ENCODE data around the gene TTLL11.
"Not testable (repeated sequence)": the region's sequence is repeated elsewhere in the genome, so short reads cannot be mapped to it uniquely, and the experiment has no call there.

TTLL11 gene

DNA sequence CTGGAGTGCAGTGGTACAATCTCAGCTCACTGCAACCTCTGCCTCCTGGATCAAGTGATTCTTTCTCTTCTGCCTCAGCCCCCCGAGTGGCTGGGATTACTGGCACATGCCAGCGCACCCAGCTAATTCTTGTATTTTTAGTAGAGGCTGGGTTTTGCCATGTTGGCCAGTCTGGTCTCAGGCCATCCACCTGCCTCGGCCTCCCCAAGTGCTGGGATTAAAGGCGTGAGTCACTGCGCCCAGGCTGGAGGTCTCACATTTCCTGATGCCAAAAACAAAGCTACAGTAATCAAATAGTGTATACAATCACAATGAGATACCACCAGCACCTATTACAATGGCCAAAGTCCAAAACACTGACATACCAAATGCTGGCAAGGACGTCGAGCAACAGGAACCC is 51.1 kb downstream of the TTLL11 start:
- DNase-seq: no peak

DNA sequence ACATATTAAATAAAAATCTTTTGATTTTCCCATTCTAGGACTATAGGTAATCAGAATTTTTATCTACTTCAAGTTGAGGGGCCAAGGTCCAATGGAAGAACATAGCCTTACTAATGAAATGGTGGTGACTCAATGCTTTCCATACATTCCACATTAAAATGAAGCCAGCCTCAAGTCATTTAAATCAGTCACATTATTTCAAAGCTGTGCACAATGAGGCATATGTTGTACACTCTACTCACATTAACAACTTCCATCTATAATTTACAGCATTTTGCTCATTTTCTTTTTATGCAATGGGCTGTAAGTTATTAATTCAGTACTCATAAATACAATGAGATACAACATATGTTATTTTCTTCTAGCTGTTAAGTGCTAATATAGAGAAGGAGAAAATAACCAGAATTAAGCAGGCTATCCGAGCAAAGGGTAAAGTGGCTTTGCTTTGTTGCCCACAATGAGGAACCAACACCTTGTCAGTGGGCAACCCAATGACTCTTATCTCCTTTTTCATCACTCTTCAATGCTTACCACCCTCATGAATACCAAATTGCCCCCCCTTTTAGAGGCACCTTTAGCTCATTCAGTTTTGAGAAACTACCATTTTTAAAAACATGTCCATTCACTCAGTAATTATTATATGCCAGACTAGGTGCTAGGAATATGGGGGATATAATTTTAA is 52.4 kb downstream of the TTLL11 start:
- no peak for DNase-seq

DNA sequence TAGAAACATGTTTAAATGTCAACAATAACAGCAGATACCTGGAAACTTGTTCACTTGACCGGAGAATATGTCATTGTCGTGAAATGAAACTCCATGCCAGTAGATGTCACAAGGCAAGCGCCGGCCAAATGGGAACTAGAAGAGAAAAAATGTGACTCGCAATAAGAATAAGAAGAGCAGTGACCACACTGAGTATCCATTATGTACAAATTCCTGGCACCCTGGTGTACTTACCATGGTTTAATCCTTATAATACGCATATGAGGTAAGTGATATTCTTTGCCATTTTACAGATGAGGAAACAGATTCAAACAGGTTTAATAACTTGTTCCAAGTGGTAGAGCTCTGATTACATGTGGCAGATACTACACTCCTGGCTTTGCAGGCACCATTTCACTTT is 53.9 kb downstream of the TTLL11 start:
- DNase-seq: no peak

DNA sequence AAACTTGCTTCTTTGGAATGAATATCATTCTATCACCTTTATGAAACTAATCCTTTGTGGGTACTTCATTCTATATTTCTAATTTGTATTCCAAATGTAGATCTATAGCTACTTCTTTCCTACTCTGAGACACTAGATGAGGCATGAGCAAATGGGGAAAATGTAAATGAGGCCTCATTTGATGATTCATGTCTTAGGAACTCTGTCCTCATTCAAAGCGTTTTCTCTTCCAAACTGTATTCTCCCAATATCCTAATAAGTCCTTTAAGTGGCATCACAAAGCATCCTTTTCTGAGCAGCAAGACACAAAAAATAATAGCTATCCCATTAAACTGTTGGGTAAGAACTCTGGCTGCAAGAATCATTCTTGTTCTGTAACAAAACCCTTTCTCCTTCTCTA is 56.1 kb downstream of the TTLL11 start:
- DNase-seq: no peak

DNA sequence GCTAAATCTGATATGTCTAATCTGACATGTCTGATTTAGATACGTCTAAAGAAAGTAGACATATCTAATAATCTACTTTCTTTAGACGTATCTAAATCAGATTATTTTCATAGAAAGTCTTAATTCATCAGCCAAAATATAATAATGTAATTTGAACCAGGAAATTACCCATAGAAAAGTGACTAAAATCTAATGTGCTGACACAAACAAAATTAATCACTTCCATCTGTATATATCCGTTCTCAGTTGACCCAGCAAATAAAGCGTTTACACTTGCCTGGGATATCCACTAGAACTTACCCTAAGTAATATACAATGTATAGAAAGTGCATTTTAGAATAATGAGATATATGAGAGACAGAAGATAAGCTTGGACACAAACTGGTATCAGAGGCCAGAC is 56.7 kb downstream of the TTLL11 start:
- no peak for DNase-seq

DNA sequence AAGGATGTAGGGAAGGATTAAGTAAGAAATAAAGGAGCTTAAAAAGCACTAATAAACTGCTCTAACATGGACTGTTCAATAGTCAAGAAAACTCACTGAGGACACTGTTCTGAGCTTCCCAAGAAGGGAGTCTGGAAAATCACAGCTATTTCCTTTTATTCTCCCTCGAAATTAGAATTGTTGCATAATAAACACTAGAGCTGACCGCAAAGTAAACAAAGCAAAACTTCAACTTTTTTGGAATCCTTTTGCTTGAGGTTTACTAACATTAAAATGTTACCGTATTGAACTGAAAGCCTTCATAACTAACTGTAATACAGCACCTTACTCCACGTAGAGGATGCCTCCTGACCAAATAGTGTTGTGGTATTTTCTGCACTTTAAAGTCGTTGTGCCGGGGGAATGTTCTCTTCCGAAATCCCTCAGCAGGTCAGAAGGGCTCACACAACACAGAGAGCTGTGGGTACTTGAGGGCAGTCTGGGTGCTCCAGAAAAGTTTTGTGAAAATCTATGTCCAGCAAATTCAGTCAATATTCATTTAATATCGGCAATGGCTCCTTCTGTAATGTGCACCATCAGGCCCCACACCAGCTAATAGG is 59.2 kb downstream of the TTLL11 start:
- no peak for DNase-seq

DNA sequence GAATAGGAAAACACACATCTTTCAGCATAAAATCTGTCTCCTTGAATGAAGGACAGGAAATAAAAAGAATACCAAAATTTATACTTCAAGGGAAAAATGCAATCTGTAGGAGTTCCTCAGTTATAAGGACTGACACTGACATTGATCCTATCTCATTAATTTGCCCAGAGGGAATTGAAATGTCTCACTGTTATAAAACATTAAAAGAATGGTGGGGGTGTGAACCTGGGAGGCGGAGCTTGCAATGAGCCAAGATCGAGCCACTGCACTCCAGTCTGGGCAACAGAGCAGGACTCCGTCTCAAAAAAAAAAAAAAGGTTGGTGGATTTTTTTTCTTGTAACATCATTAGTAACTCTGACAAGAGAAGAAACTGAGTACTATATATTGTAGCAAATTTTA is 60.8 kb downstream of the TTLL11 start:
- no peak for DNase-seq

DNA sequence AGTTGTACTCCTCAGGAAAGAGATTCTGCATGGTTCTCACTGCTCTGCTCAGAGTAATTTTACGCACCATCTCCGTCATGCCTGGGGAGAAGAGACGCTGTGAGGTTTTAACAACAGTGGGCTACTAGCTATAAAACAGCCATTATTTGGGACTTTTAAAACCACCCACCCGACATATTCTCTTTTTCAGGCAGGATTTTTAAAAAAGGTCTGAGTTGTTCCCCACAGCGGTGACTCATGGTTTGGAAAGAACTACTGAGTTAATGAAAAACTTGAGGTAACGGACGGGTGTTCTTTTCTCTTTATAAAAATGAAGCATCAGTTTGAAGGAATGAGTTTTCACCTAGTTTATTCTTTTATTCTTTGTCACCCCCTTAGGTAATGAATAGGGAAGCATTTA is 61.3 kb downstream of the TTLL11 start:
- DNase-seq: no peak

DNA sequence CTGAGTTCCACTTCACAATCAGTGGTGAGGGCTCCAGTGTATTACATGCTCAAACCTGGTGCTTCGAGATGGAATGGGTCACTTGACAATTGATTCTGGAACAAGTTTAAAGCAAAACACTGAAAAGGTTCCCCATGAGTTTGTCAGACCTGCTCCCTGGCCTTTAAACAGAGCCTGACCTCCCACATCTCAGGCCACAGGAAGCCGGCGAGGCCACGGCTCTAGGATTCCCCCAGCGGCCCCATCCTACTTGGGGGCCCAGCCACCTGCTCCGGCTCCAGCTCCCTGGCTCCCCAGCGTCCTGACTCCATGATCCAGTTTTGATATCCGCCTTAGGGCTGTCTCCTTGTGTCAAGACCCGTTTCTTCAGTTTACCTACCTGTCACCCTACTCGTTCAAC is 62.0 kb downstream of the TTLL11 start:
- DNase-seq: no peak

DNA sequence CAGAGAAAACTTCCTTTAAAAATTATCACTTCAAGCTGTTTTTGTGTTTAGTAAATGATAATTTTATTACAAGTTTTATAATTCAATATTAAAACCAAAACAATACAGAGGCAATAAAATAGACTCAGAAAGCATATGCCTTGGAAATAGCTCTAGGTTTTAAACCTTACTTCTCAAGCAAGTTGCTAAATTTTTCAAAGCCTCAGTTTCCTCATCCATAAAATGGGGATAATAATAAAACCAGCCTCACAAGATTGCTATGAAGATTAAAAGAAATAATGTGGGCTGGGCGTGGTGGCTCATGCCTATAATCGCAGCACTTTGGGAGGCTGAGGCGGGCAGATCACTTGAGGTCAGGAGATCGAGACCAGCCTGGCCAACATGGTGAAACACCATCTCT is 62.8 kb downstream of the TTLL11 start:
- no peak for DNase-seq

DNA sequence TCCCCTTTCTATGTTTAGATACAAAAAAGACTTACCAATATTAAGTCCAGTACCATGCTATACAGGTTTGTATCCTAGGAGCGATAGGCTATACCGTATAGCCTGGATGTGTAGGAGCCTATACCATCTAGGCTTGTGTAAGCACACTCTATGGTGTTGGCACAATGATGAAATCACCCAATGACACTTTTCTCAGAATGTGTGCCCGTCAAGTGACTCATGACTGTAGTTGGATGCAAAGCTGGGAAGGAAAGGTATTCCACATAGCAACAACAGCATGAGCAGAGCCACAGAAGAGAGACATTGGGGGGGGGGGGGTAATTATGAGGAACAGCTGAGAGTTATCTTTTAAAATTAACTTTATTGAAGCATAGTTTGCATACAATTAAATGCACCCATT is 63.2 kb downstream of the TTLL11 start:
- no peak for DNase-seq

DNA sequence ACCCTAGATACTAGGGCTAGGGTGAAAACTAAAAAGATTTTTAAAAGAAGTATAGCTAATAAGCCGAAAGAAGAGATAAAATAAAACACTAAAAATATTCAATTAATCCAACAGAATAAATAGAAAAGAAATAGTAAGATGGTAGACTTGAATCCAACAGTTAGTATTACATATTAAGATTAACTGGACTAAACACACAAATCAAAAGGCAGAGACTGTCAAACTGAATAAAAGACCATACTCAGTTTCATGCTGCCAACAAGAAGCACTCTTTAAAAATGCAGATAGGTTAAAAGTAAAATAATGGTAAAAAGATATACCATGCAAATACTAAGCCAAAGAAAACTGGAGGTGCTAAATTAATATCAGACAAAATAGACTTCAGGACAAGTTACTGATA is 65.0 kb downstream of the TTLL11 start:
- DNase-seq: no peak

DNA sequence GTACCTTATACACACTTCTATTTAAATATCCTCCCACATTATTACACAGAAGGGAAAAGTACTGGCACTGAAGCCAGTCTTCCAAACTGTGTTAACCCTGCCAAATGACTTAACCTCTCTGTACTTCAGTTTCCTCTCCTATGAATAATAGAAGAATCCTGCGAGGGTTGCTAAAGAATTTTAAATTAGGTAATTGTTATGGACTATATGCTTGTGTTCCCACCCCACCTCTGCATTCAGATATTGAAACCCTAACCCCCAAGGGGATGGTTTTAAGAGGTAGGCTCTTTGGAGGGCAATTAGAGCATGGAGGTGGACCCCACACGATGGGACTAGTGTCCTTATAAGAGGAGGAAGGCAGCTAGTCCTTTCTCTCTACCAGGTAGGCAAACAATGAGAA is 72.7 kb downstream of the TTLL11 start:
- DNase-seq: no peak

DNA sequence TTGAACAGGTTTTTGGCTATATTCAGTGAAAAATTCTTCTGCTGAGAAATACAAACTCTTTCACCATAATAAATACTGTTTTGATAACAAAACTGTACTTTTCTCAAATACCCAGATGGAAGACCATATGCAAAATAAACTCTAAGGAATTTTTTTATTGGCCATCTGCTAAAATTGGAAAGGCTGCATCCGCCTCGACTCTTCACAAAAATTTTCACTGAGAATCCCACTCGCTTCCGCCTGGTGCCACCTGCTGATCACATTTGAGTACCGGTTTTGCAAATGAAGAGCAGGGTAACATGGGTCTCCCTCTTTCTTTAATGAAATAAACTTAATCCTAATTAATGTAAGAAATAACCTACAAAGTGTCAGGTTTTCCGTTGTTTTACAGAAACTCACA is 76.4 kb downstream of the TTLL11 start:
- DNase-seq: peak in 1 of 3 experiments; percentile 9

DNA sequence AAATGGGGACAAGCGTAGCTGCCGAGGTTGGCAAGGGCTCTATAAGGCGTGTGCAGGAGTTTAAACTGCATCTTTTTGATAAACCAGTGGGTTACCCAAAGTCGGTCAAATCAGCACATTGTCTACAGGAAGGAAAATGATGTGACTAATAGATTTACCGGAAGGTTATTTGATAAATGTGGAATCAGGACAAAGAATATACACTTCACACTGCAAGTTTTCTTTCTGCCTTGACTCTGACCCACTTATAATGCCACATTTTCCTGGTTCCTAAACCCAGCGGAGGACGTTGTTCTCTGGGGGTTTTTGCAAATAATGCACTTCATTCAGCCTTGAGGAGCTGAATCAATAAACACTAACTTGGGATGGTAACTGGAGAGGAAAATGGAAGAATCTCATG is 76.8 kb downstream of the TTLL11 start:
- DNase-seq: no peak

DNA sequence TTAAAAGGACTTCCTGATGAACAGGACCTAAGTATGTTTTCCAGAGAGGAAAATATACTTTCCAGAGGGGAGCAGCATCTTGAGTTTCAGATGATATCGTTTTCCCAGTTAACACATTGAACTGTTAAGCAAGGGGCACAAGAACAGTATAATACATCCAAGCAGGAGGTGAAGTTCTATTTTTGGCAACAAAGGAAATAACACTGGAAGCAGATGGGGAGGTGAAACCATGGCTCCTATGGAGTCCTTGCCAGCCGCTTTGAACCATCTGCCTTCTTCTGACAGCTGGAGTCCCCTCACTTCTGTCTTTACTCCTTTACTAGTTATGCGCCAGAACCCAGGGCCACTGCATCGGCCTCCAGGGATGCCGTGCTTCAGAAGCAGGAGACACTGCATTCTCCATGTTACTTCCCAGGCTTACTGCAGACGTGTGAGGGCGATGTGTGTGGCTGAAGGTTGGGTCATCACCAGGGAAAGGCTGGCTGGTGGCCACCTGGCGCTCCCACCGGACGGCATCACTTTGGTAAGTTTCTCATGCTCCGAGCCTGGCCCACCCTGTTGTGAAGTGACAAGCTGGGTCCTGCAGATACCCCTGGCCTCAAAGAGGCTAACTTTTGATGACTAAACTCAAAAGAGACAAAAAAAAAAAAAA is 77.8 kb downstream of the TTLL11 start:
- no peak for DNase-seq

DNA sequence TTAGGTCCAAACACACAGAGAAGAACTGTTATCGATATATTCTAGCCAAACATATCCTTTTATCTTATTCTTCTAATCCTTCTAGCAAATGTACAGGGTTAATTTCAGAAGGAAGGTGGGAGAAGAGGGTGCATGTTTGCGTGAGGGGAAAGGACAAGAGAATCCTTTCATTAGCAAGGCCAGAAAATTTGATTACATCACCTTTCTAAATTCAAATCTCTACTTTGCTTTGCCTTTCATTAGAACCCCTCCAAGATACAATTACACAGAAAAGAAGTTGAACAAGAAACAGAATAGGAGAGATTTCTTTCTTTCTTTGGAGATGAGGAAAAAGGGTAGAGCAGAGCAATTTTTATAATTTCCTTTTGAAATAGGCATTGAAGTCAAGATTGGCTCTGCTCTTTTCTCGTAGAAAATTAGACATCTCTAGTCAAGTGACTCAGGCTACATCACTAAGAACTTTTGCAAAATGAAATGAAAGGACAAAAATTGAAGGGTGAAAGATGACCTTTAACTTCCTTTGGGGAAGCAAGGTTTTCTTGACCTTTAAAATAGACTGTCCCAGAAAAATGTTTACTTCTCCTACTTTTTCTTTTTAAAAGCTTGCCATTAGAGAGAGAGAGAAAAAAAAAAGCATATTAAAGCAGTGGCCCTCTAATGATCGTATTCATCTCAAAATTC is 81.2 kb downstream of the TTLL11 start:
- DNase-seq: no peak

DNA sequence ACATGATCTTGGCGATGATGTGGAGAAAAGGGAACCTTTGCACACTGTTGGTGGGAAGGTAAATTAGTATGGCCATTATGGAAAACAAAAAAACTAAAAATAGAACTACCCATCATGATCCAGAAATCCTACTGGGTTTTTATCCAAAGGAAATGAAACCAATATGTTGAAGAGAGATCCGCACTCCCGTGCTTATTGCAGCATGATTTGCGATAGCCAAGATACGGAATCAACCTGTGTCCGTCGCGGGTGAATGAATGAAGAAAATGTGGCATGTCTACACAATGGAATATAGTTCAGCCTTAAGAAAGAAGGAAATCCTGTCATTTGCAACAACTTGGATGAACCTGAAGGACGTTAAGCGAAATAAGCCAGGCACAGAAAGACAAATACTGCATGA is 84.5 kb downstream of the TTLL11 start:
- DNase-seq: no peak

DNA sequence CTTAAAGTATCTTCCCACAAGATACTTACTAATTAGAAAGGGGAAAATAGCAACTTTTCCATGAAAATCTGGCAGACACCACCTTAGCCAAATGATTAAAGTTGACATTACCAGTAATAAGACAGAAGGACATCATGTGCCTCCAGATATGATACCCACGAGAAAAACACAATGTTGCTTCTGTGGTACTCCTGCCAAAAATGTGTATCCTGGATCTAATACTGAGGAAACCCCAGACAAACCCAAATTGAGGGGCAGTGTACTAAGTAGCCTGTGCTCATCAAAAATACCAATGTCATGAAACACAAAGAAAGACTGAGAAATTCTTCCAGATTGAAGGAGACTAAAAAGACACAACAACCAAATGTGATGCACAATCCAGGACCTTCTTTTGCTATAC is 85.3 kb downstream of the TTLL11 start:
- DNase-seq: no peak

DNA sequence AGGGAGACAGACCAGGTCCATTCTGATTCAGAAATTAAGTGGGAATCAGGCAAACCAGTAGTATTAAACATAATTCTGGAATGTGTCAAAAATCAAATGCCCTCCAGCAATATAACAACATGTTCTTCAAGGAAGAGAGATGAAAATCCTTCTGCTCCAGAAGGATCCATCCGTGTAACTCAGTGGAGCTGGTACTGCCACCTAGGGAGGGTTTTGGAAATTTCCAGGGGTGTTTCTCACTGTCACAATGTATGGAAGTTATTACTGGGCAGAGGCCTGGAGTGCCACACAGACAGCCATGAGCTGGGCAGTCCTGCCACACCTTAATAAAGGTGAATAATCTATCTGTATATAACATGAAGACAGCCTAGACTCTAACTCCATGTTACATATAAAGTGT is 87.5 kb downstream of the TTLL11 start:
- DNase-seq: peak in 1 of 3 experiments; percentile 27

DNA sequence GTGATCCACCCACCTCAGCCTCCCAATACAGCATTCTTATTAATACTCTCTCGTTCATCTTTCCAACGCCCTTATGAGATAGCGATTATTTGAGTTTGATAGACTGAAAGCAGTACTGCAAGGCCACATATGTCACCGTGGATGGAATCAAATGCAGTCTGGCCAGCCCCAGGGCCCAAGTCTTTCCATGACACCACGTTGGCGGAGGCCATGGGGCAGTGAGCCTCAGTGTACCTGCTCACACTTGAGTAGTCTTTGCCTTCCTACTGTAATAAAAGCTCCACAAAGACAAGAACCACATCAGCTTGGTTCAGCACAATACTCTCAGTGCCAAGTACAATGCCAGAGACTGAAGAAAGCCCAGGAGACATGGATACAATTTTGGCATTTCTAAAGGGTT is 88.5 kb downstream of the TTLL11 start:
- DNase-seq: no peak

DNA sequence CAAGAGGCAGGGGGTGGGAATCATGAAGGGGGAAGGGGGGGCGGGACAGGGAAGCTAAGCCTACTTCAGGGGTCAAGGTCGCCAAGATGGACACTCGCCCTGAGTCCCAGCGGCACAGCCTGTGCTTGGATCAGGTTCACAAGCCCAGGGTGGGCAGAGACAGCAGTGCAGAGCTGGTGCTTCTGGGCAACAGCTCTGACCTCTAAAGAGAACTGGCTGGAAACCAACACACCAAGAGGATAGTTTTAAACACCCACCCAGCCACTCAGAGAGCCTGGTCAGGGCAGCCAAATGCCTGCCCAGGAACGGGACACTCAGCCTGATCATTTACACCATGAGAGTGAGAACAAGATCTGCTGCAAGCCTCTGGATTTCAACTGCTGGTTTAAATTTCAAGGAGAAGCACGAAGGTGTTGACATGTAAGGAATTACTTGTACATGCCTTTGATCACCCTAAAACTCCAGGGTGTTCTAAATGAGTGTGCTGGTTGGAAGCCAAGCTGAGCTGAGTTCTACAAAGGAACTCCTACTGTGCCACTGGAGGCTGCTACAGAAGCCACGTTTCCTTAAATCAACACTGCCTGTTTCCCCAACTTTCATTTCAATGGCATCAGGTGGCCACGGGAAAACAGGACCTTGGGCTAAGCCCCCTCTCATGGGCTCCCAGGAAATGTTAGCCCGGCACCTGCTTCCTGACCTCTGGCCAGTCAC is 91.5 kb downstream of the TTLL11 start:
- peak in 1 of 3 experiments; percentile 72 for DNase-seq

DNA sequence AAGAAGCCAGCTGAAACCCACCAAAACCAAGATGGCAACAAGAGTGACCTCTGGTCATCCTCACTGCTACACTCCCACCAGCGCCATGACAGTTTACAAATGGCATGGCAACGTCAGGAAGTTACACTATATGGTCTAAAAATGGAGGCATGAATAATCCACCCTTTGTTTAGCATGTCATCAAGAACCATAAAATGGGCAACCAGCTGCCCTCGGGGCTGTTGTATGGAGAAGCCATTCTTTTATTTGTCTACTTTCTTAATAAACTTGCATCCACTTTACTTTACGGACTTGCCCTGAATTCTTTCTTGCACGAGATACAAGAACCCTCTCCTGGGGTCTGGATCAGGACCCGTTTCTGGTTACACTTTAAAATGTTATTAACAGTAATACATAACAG is 92.6 kb downstream of the TTLL11 start:
- not testable (repeated sequence) for DNase-seq

Measured in NCI-H1417 (cell line).